H9 (cell line): ENCODE measurements around the gene ZNF358. TPM values are rescaled to one million over a fixed set of nuclear protein-coding genes. Genes with fewer than 3 reads are reported as not detected.

Source experiments
- DNase-seq: peaks from one replicate; pipeline ENCODE4 v3.0.0-alpha.2; 2017
- H2AFZ ChIP-seq: one replicate; pipeline ENCODE4 v1.6.1; 2013; ENCODE audit warnings: mild to moderate bottlenecking, low read length, control low read depth, moderate library complexity
- H2AK5ac ChIP-seq: 2 replicates; pipeline ENCODE4 v1.6.1; 2013; ENCODE audit warnings: low read length, control low read depth, mixed read lengths; ENCODE audit not compliant: insufficient read length
- H2BK120ac ChIP-seq: one replicate; pipeline ENCODE4 v1.6.1; 2013; ENCODE audit warnings: low read depth, mild to moderate bottlenecking, low read length, control low read depth, inconsistent platforms; ENCODE audit not compliant: poor library complexity, severe bottlenecking
- H2BK12ac ChIP-seq: 2 replicates; pipeline ENCODE4 v1.6.1; 2013; ENCODE audit warnings: low read length, control low read depth, mixed read lengths, low read depth; ENCODE audit not compliant: insufficient read length
- H2BK15ac ChIP-seq: 2 replicates; pipeline ENCODE4 v1.6.1; 2013; ENCODE audit warnings: low read depth, low read length, control low read depth
- H2BK20ac ChIP-seq: one replicate; pipeline ENCODE4 v1.6.1; 2013; ENCODE audit warnings: low read depth, mild to moderate bottlenecking, low read length, control low read depth, inconsistent platforms; ENCODE audit not compliant: poor library complexity, severe bottlenecking
- H2BK5ac ChIP-seq: 2 replicates; pipeline ENCODE4 v1.6.1; 2013; ENCODE audit warnings: low read length, control low read depth, mixed read lengths; ENCODE audit not compliant: insufficient read length
- H3K14ac ChIP-seq: 2 replicates; pipeline ENCODE4 v1.6.1; 2013; ENCODE audit warnings: low read length, control low read depth; ENCODE audit not compliant: insufficient read depth
- H3K18ac ChIP-seq: 2 replicates; pipeline ENCODE4 v1.6.1; 2013; ENCODE audit warnings: low read depth, mild to moderate bottlenecking, mixed read lengths, low read length, control low read depth; ENCODE audit not compliant: insufficient read length
- H3K23ac ChIP-seq: 2 replicates; pipeline ENCODE4 v1.6.1; 2013; ENCODE audit warnings: low read length, control low read depth, mixed read lengths, low read depth; ENCODE audit not compliant: insufficient read length
- H3K23me2 ChIP-seq: 2 replicates; pipeline ENCODE4 v1.6.1; 2013; ENCODE audit warnings: low read depth, mild to moderate bottlenecking, mixed read lengths, low read length, control low read depth; ENCODE audit not compliant: insufficient read length, poor library complexity, severe bottlenecking
- H3K27ac ChIP-seq: 2 replicates; pipeline ENCODE4 v1.5.1; 2013; ENCODE audit warnings: low read length, control low read depth, mixed read lengths, low read depth; ENCODE audit not compliant: insufficient read length
- H3K27me3 ChIP-seq: 2 replicates; pipeline ENCODE4 v1.6.1; 2013; ENCODE audit warnings: low read length, control low read depth, inconsistent platforms; ENCODE audit not compliant: insufficient read depth
- H3K4ac ChIP-seq: 2 replicates; pipeline ENCODE4 v1.6.1; 2013; ENCODE audit warnings: low read depth, mild to moderate bottlenecking, control low read depth, inconsistent platforms, low read length, moderate library complexity
- H3K4me1 ChIP-seq: 2 replicates; pipeline ENCODE4 v1.6.1; 2013; ENCODE audit warnings: low read length, control low read depth, inconsistent platforms; ENCODE audit not compliant: insufficient read depth
- H3K4me2 ChIP-seq: 2 replicates; pipeline ENCODE4 v1.6.1; 2013; ENCODE audit warnings: low read length, control low read depth, mixed read lengths; ENCODE audit not compliant: insufficient read length, insufficient read depth
- H3K56ac ChIP-seq: 2 replicates; pipeline ENCODE4 v1.6.1; 2013; ENCODE audit warnings: low read depth, mild to moderate bottlenecking, mixed read lengths, low read length, control low read depth; ENCODE audit not compliant: insufficient read length
- H3K79me1 ChIP-seq: 2 replicates; pipeline ENCODE4 v1.6.1; 2013; ENCODE audit warnings: low read depth, mild to moderate bottlenecking, moderate library complexity, low read length, control low read depth, inconsistent platforms; ENCODE audit not compliant: insufficient read depth, poor library complexity, severe bottlenecking
- H3K79me2 ChIP-seq: 2 replicates; pipeline ENCODE4 v1.6.1; 2013; ENCODE audit warnings: low read length, control low read depth, inconsistent platforms; ENCODE audit not compliant: insufficient read depth
- H3K9ac ChIP-seq: 2 replicates; pipeline ENCODE4 v1.6.1; 2013; ENCODE audit warnings: low read length, control low read depth, mixed read lengths; ENCODE audit not compliant: insufficient read length; ENCODE audit errors: extremely low read depth
- H3K9me3 ChIP-seq: one replicate; pipeline ENCODE4 v1.6.1; 2013; ENCODE audit warnings: low read depth, low read length, inconsistent platforms; ENCODE audit not compliant: control insufficient read depth
- H3T11ph ChIP-seq: one replicate; pipeline ENCODE4 v1.6.1; 2013; ENCODE audit warnings: mild to moderate bottlenecking, low read length, control low read depth, inconsistent platforms
- H4K20me1 ChIP-seq: one replicate; pipeline ENCODE4 v1.6.1; 2013; ENCODE audit not compliant: control insufficient read depth, insufficient read length, insufficient read depth
- H4K5ac ChIP-seq: 2 replicates; pipeline ENCODE4 v1.6.1; 2013; ENCODE audit warnings: low read depth, mild to moderate bottlenecking, mixed read lengths, low read length, control low read depth; ENCODE audit not compliant: insufficient read length
- H4K8ac ChIP-seq: replicated peaks from 2 replicates; pipeline ENCODE4 v1.6.1; 2013; ENCODE audit warnings: low read length, control low read depth, mixed read lengths, low read depth; ENCODE audit not compliant: insufficient read length
- H4K91ac ChIP-seq: 2 replicates; pipeline ENCODE4 v1.6.1; 2013; ENCODE audit warnings: low read depth, mild to moderate bottlenecking, moderate library complexity, mixed read lengths, low read length, control low read depth; ENCODE audit not compliant: insufficient read length
- H3K27ac Mint-ChIP-seq, 3 experiments: 2 replicates in 2 of 3; 3 replicates in 1 of 3; pipeline ENCODE4 v1.8.0; 2020 to 2021; ENCODE audit warnings: mixed read lengths in 3 of 3, mild to moderate bottlenecking in 1 of 3, moderate library complexity in 1 of 3
- H3K27me3 Mint-ChIP-seq: 2 replicates; pipeline ENCODE4 v1.8.0; 2021; ENCODE audit warnings: low read depth, mild to moderate bottlenecking, moderate library complexity, mixed read lengths
- H3K36me3 Mint-ChIP-seq, 3 experiments: 2 replicates in 2 of 3; 3 replicates in 1 of 3; pipeline ENCODE4 v1.8.0; 2020 to 2021; ENCODE audit warnings: low read depth in 3 of 3, mixed read lengths in 3 of 3; ENCODE audit not compliant: insufficient read depth in 1 of 3
- H3K4me1 Mint-ChIP-seq, 2 experiments: 2 replicates each; pipeline ENCODE4 v1.8.0; 2020; ENCODE audit warnings: mixed read lengths in 2 of 2
- H3K4me3 Mint-ChIP-seq, 2 experiments: 2 replicates in 1 of 2; 3 replicates in 1 of 2; pipeline ENCODE4 v1.8.0; 2020 to 2021; ENCODE audit warnings: mild to moderate bottlenecking in 2 of 2, mixed read lengths in 2 of 2, moderate library complexity in 1 of 2
- H3K9me3 Mint-ChIP-seq, 2 experiments: 2 replicates in 1 of 2; 3 replicates in 1 of 2; pipeline ENCODE4 v1.8.0; 2020; ENCODE audit warnings: mild to moderate bottlenecking in 2 of 2, mixed read lengths in 2 of 2, moderate library complexity in 1 of 2
- CTCF ChIP-seq: fragments of 200-600 bp; sonication (generic); conservative IDR thresholded peaks from 3 replicates; pipeline ENCODE4 v1.8.0; 2021; ENCODE audit warnings: antibody characterized with exemption, mild to moderate bottlenecking
- WGBS: extraction: QIAGEN DNeasy Blood & Tissue Kit; methylation state at CpG from one replicate; pipeline ENCODE4 v1.1.7; 2013; ENCODE audit warnings: missing lambda C conversion rate, low lambda C conversion rate, mixed read lengths; ENCODE audit not compliant: insufficient read length; ENCODE audit errors: extremely low coverage; 5-methylcytosine and 5-hydroxymethylcytosine counted together
- total RNA-seq: library from RNA; stranded (reverse); gene quantifications from 2 replicates; pipeline ENCODE4 v1.2.1, GENCODE V29; 2021

The ZNF358 gene
- total RNA-seq, 1 experiment from 2014 or later, result 40.5 TPM

DNA sequence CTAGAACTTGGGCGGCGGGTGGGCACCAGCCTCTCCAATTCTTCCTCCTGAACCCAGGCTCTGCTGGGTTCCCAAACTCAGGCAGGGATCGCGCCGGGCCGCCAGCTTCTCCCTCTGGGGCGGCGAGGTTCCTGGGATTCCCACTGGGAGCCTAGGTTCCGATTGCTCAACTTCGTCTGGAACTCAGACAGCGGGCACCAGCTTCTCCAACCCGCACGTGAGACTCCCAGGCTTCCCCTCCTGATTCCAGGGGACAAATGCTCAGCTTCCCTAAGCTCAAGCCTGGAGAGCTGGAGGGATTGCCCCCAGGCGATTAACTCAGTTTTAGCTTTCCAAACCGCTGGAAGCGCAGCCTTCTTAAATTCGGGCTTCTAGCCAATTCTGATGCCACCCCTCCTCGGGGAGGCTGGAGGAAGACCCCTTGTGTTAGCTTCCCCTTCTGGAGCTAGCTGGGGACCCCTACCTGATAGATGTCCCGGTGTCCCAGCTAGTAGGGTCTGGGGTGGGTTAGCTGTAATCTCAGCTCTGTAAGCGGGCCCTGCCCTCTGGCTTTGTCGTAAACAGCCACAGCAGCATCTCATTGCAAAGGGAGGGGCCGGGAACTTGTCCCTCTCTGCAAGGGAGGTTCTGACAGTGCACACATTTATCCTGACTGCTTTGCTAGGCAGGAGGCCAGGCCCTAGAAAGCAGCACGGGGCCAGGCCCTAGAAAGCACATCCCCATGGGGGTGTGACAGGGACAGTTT is 7.2 kb downstream of the ZNF358 start:
- no peak for DNase-seq
- Histone ChIP-seq H3K4me2 (peak overlapping the region; percentile 79), H3K23me2 (peaks cover 13% of the 10 kb centered on the region), H2AFZ (no peak overlapping the region), H2BK5ac (no peak overlapping the region), H3T11ph (no peak overlapping the region), H3K79me2 (no peaks in the 10 kb centered on the region), H3K18ac (no peak overlapping the region), H3K14ac (no peak overlapping the region; the same call in 1 of the 2 replicates), H2BK20ac (no peak overlapping the region), H4K5ac (no peak overlapping the region), H3K56ac (no peak overlapping the region), H3K79me1 (no peaks in the 10 kb centered on the region), H3K27ac (no peak overlapping the region), H2BK15ac (0 out of 2 replicates have a peak overlapping the region, but pooled peaks have one; percentile 49), H4K91ac (no peak overlapping the region), H2AK5ac (no peak overlapping the region), H4K8ac (no peak overlapping the region), H3K27me3 (no peaks in the 10 kb centered on the region), H2BK12ac (no peak overlapping the region), H3K23ac (no peak overlapping the region), H3K9ac (peak overlapping the region; percentile 48), H3K9me3 (no peaks in the 10 kb centered on the region), H2BK120ac (no peak overlapping the region), H3K4me1 (no peaks in the 10 kb centered on the region; the same call in 1 of the 2 replicates), H3K4ac (no peak overlapping the region), H4K20me1 (no peaks in the 10 kb centered on the region)
- no CpG with 5 or more reads among the region's 23 CpGs for WGBS
- no peak for TF ChIP-seq CTCF
- Mint-ChIP-seq H3K4me1 (peaks cover 5 to 7% of the 10 kb centered on the region in 2 experiments), H3K36me3 (peaks cover 3 to 27% (median 17%) of the 10 kb centered on the region in 3 experiments; a peak in 5 of 7 replicates), H3K27ac (no peak overlapping the region), H3K4me3 (peak overlapping the region; percentile 58 to 85), H3K27me3 (no peaks in the 10 kb centered on the region; the same call in 1 of the 2 replicates), H3K9me3 (no peaks in the 10 kb centered on the region)
